ENCODE measurements around the gene TNNI3K.

TNNI3K gene

GRCh38 chr1:74452035-74452434 is 216.8 kb downstream of the TNNI3K start:
- no peak for DNase-seq

GRCh38 chr1:74453277-74453676 is 218.1 kb downstream of the TNNI3K start:
- no peak for DNase-seq

- DNase-seq, result no peak
Observed at GRCh38 chr1:74455390-74455789, 220.2 kb downstream of the TNNI3K start.

GRCh38 chr1:74457253-74457652 is 222.1 kb downstream of the TNNI3K start:
- DNase-seq, result no peak

GRCh38 chr1:74463333-74463988 is 228.3 kb downstream of the TNNI3K start:
- DNase-seq, result no peak

- DNase-seq, result no peak
Observed at GRCh38 chr1:74464037-74464436, 228.8 kb downstream of the TNNI3K start.

GRCh38 chr1:74465193-74465681 is 230.1 kb downstream of the TNNI3K start:
- no peak for DNase-seq

GRCh38 chr1:74467786-74468377 is 232.7 kb downstream of the TNNI3K start:
- no peak for DNase-seq

GRCh38 chr1:74468982-74469603 is 233.9 kb downstream of the TNNI3K start:
- peak; percentile 25 for DNase-seq

GRCh38 chr1:74470251-74470650 is 235.1 kb downstream of the TNNI3K start:
- DNase-seq, result no peak

- no peak for DNase-seq
Observed at GRCh38 chr1:74470936-74471335, 235.7 kb downstream of the TNNI3K start.

- no peak for DNase-seq
Observed at GRCh38 chr1:74471470-74471869, 236.3 kb downstream of the TNNI3K start.

GRCh38 chr1:74474585-74474984 is 239.4 kb downstream of the TNNI3K start:
- no peak for DNase-seq

GRCh38 chr1:74478979-74479378 is 243.8 kb downstream of the TNNI3K start:
- DNase-seq, result no peak

GRCh38 chr1:74480068-74480467 is 244.9 kb downstream of the TNNI3K start:
- no peak for DNase-seq

- DNase-seq, result no peak
Observed at GRCh38 chr1:74481607-74482006, 246.4 kb downstream of the TNNI3K start.

GRCh38 chr1:74485622-74486021 is 250.4 kb downstream of the TNNI3K start:
- DNase-seq, result no peak

GRCh38 chr1:74486036-74486435 is 250.8 kb downstream of the TNNI3K start:
- DNase-seq, result no peak

GRCh38 chr1:74496669-74497068 is 261.5 kb downstream of the TNNI3K start:
- no peak for DNase-seq

GRCh38 chr1:74498901-74499300 is 263.7 kb downstream of the TNNI3K start:
- no peak for DNase-seq

GRCh38 chr1:74502432-74502831 is 267.2 kb downstream of the TNNI3K start:
- DNase-seq, result peak; percentile 15

- DNase-seq, result no peak
Observed at GRCh38 chr1:74502858-74503257, 267.7 kb downstream of the TNNI3K start.

GRCh38 chr1:74504125-74504932 is 269.1 kb downstream of the TNNI3K start:
- peak; percentile 43 for DNase-seq

All from EL (cell line).